ENCODE data around the gene ITGA2B. TPM values are rescaled to one million over a fixed set of nuclear protein-coding genes. Genes with fewer than 3 reads are reported as not detected.
"Not testable (repeated sequence)": the region's sequence is repeated elsewhere in the genome, so short reads cannot be mapped to it uniquely, and the experiment has no call there.

ITGA2B gene
- total and polyA plus RNA-seq, 2 of the 8 experiments (the other 6 are each of a cell fraction or from before 2014, with no cell fraction given) = 6.9 to 12.3 TPM

GRCh38 chr17:44347206-44348055 is 42.0 kb downstream of the ITGA2B start:
- H4K5ac ChIP-seq (ENCODE audit: insufficient read length, low read depth, low read length); H2BK120ac ChIP-seq (replicated peaks; ENCODE audit: low read depth, low read length); H3K4me3 ChIP-seq (ENCODE audit: extremely low read depth in 1 of 4, insufficient read depth in 2 of 4, low read depth in 3 of 4, low read length in 4 of 4); H4K8ac ChIP-seq (ENCODE audit: extremely low read depth, insufficient read depth, low read length); POLR2A ChIA-PET (ENCODE audit: partially characterized antibody); H3K18ac ChIP-seq (ENCODE audit: extremely low read depth, low read length); H2AK5ac ChIP-seq (ENCODE audit: low read depth, low read length); H4K91ac ChIP-seq (replicated peaks; ENCODE audit: insufficient read length, low read length); H3K23me2 ChIP-seq (ENCODE audit: low read depth, low read length); FAIRE-seq; H3K4me1 ChIP-seq (replicated peaks in 1 of 4; ENCODE audit: control insufficient read depth in 3 of 4, insufficient read depth in 4 of 4, low read length in 3 of 4); H3K4ac ChIP-seq (replicated peaks; ENCODE audit: insufficient read length, low read depth, low read length); H3K36me3 ChIP-seq (ENCODE audit: control insufficient read depth in 2 of 4, insufficient read depth in 4 of 4, low read length in 3 of 4); H3K9me3 ChIP-seq (ENCODE audit: insufficient read depth in 2 of 2, low read depth in 1 of 2, low read length in 1 of 2); H3K23ac ChIP-seq (ENCODE audit: insufficient read length); H3K56ac ChIP-seq (replicated peaks; ENCODE audit: insufficient read length, low read depth, low read length); H3K9ac ChIP-seq (replicated peaks in 1 of 4; ENCODE audit: extremely low read depth in 1 of 4, low read depth in 3 of 4, low read length in 3 of 4); H3K27me3 ChIP-seq (replicated peaks in 1 of 4; ENCODE audit: control insufficient read depth in 3 of 4, extremely low read depth in 1 of 4, insufficient read depth in 3 of 4, low read length in 3 of 4); H2BK20ac ChIP-seq (ENCODE audit: low read length); H2BK12ac ChIP-seq (ENCODE audit: low read depth, low read length); H3K79me2 ChIP-seq (ENCODE audit: control insufficient read depth in 1 of 2, insufficient read depth in 2 of 2, low read length in 2 of 2); H2BK5ac ChIP-seq (ENCODE audit: low read depth, low read length); H3K27ac ChIP-seq (ENCODE audit: low read depth, low read length); H3K79me1 ChIP-seq (ENCODE audit: low read depth, low read length); H2AFZ ChIP-seq (ENCODE audit: low read length); H3K4me2 ChIP-seq (ENCODE audit: insufficient read depth in 1 of 2, low read depth in 2 of 2, low read length in 2 of 2); DNase-seq (ENCODE audit: low read depth in 1 of 2, low spot score in 2 of 2); H3K14ac ChIP-seq (ENCODE audit: insufficient read length); H2BK15ac ChIP-seq (ENCODE audit: low read length): not testable (repeated sequence)
- WGBS, 2 experiments (ENCODE audit: extremely low coverage in 1 of 2, insufficient coverage in 1 of 2, insufficient read length in 1 of 2, insufficient replicate concordance in 2 of 2, low coverage in 1 of 2, low lambda C conversion rate in 2 of 2, missing lambda C conversion rate in 1 of 2) = 88% methylated on average over 14 of the region's 18 CpGs; no CpG with 5 or more reads in 1 of the 2 experiments
- H4K20me1 ChIP-seq (replicated peaks in 1 of 2; ENCODE audit: control insufficient read depth in 1 of 2, insufficient read depth in 2 of 2, low read length in 2 of 2) = peaks cover 4 to 18% of the 10 kb centered on the region in 2 experiments
- CTCF ChIA-PET (ENCODE audit: partially characterized antibody) = interaction anchor here (0.6 to 1.6 kb wide), 8 partner anchors 15 to 276 kb away, joined by 3 to 8 read pairs (median 4); no protein-coding TSS in a partner anchor
